Ecto neural progenitor cell (in vitro differentiated cells): ENCODE data around the gene LYPD8.

Experiments used
- DNase-seq: peaks from one replicate; pipeline ENCODE4 v3.0.0-alpha.2; 2018; ENCODE audit warnings: low spot score

LYPD8 gene

DNA sequence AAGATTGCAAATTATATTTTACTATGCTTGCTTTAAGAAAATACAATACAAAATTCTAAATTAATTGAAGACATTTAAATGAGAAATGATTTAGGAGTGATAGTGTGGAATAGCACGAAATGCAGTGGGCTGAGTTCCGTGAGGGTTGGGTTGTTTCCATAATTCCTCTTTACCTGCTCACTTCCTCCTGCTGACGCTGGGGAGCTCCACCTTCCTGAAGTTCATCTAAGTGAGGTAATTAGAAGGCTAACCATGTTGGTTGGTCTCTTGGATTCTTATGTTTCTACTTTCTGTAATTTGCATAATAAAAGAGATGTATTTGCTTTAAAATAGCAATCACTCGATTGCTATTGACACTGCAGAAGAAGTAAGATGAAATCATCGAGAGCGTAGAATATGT lies 57.7 kb downstream of the LYPD8 start:
- no peak for DNase-seq

DNA sequence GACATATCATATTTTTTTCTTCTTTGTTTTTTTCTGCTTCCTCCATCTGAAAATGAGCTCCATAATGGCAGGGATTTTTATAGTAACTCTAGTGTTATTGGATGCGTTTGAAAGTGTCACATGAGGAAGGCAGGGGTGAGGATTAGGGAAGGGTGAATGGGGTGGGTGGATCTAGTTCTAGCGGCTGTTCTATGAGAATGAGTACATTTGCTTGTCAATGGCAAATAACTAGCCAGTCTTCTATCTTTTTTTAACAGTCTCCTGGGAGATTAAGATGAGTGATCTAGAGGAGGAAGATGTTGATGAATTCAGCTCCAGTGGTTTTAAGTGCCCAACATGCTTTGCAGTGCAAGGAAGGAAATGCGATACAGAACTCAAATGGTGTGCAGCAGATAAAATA lies 58.8 kb downstream of the LYPD8 start:
- DNase-seq, result no peak

DNA sequence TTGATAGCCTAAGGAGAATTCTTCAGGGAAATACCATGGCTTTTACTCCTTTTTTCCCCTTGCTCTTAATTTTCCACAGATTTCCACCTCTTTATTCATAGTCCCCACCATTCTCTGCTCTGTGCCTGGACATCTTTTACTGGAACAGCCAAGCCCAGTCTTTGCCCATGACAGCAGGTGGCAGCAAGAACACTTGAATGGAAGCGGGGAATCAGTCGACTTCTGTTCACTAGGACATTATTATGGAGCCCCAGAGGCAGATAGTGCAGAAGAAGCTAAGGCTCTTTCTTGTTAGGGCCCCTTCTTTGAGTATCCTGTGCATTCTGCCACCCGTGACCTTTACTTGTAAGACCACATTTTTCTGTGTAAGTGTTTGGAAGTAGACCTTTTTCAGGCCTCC lies 59.3 kb downstream of the LYPD8 start:
- no peak for DNase-seq

DNA sequence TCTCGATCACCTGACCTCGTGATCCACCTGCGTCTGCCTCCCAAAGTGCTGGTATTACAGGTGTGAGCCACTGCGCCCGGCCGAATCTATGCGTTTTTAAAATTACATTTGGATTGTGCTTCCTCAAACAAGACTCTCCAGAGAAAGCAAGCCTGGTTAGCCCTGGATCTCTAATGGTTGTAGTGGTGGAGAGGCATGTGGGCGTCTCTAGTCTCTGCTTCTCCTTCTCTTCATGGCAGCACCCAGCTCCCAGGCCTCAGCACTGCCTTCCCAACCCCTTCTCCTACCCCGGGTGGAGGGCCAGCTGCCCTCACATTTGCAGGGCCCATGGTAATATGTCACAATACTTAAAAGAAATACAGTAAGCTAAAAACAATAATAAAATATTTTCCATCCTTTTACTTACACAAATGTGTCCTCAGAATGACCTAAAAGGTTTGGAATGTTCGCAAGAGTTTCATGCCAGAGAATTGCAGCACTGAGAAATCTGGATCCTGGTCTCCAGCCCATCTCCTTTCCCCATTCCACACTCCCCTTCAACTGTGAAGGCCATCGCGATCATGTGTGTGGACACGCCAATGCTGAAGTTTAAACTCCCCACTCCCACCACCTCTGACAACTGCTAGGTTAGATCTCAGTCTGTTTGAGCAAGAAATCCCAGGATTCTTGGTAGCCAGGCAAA lies 60.0 kb downstream of the LYPD8 start:
- no peak for DNase-seq

DNA sequence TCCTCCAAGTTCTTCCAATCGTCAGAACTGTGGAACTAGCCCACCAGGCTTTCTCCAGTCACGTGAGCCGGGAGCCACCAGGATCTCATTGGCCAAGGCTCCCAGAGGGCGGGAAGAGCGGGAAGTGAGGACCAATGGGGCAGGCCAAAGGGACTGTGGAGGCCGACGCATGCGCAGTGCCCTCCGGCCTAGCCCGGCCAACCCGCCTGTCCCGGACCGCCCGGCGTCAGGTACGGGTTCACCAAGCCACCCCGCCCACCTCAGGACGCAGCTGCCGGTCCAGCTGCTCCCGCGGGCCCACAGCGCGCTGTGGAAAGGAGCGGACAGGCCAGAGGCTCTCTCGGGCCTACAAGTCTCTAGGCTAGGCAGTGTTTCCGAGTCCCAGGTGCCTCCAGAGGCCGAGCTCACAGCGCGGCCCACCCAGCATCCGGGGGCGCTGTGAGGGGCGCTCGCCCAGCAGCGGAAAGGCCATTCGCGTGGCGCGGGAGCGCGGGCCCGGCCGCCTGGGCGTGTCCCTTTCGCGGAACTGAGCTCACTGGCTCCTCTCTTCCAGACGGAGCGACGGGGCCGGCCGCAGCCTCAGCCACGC lies 63.9 kb downstream of the LYPD8 start:
- no peak for DNase-seq
